BLaER1 (cell line): ENCODE data around the gene TAOK3.

ENCODE experiments used
- H3K27ac ChIP-seq: shearing (Covaris generic); formaldehyde crosslinking; 2 replicates; pipeline ENCODE4 v1.8.1; 2022
- H3K27me3 ChIP-seq: shearing (Covaris generic); formaldehyde crosslinking; 2 replicates; pipeline ENCODE4 v1.8.1; 2022
- H3K36me3 ChIP-seq: shearing (Covaris generic); formaldehyde crosslinking; 2 replicates; pipeline ENCODE4 v1.8.1; 2022
- H3K4me1 ChIP-seq: shearing (Covaris generic); formaldehyde crosslinking; 2 replicates; pipeline ENCODE4 v1.8.1; 2022
- H3K4me2 ChIP-seq: shearing (Covaris generic); formaldehyde crosslinking; 2 replicates; pipeline ENCODE4 v1.8.1; 2022
- H3K4me3 ChIP-seq: shearing (Covaris generic); formaldehyde crosslinking; 2 replicates; pipeline ENCODE4 v1.8.1; 2022
- H3K9ac ChIP-seq: shearing (Covaris generic); formaldehyde crosslinking; 2 replicates; pipeline ENCODE4 v1.8.1; 2022
- H3K9me3 ChIP-seq: shearing (Covaris generic); formaldehyde crosslinking; 2 replicates; pipeline ENCODE4 v1.8.1; 2022
- H4K20me1 ChIP-seq: shearing (Covaris generic); formaldehyde crosslinking; 2 replicates; pipeline ENCODE4 v1.8.1; 2022
- Cebpa-rat ChIP-seq: shearing (Covaris generic); IDR thresholded peaks from 2 replicates; pipeline ENCODE4 v1.8.1; 2022

The TAOK3 gene

DNA sequence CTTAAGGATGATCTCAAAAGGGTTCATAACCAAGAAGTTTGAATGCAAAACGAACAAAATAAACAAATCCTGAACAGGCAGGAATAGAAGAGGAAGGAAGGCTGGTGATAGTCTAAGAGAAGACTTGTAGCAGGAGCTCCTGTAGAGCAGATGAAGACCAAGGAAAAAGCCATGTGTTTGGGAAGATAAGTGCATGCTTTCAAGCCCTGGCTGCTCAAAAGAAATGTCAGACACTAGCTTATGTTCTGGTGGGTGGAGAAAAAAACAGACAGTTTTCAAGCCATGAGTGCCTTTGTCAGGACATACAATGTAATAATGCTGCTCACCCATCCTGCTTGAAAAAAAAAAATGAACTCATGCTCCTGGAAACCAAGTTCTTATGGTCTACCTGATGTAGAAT is 27.4 kb downstream of the TAOK3 start:
- no peak overlapping the region for H3K27ac ChIP-seq
- H3K4me3 ChIP-seq = no peak overlapping the region
- TF ChIP-seq Cebpa-rat = no peak
- H3K36me3 ChIP-seq = peaks cover 5% of the 10 kb centered on the region; the same call in 1 of the 2 replicates
- H3K27me3 ChIP-seq = no peaks in the 10 kb centered on the region
- peaks cover 40% of the 10 kb centered on the region for H3K4me1 ChIP-seq
- H4K20me1 ChIP-seq = no peaks in the 10 kb centered on the region
- H3K9me3 ChIP-seq = peaks cover 4% of the 10 kb centered on the region; the same call in 1 of the 2 replicates
- H3K9ac ChIP-seq = no peak overlapping the region
- peak overlapping the region; percentile 44 for H3K4me2 ChIP-seq

DNA sequence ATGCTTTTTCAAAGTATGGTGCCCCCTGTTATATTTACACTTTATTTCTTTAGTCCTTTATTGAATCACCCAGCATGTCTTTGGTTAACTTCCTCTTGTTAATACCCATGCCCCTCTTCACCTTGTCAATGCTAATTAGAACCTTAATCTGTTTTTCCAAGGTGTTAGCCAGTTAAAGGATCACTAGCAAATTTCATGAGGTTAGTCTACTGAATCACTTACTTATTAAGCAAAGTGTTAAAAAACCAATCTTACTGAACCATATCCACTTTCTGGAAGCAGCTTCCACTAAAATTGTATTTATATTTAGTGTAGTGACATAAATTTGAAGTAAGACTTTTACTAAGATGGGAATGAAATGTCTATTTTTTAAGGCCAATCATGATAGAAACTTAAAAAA is 27.9 kb downstream of the TAOK3 start:
- Histone ChIP-seq H3K4me2 (peak overlapping the region; percentile 44; the same call in 1 of the 2 replicates), H4K20me1 (no peaks in the 10 kb centered on the region), H3K27me3 (no peaks in the 10 kb centered on the region), H3K9ac (no peak overlapping the region), H3K27ac (no peak overlapping the region), H3K36me3 (peaks cover 5% of the 10 kb centered on the region; the same call in 1 of the 2 replicates), H3K4me1 (peaks cover 40% of the 10 kb centered on the region), H3K4me3 (no peak overlapping the region), H3K9me3 (peaks cover 4% of the 10 kb centered on the region; the same call in 1 of the 2 replicates)
- no peak for TF ChIP-seq Cebpa-rat

DNA sequence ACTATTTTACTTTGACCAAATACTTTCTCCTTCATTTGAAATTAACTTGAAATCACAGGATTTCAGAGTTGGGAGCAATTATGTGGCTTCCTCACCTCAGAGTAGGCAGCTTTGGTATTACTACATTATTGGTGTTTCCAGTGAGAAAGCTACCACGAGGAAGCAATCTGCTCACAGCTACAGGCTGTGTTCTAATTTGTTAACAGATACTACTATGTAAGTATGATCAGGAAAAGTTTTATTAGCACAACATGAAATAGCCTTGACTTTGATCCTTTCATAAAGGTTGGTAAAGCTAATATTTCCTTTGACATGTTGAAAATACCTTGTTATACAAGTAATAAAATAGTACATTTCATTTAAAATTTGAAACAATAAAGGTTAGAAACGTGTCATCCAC is 30.6 kb downstream of the TAOK3 start:
- Histone ChIP-seq H3K4me2 (no peak overlapping the region), H3K4me1 (peaks cover 25% of the 10 kb centered on the region), H3K36me3 (peaks cover 3% of the 10 kb centered on the region; the same call in 1 of the 2 replicates), H3K9me3 (no peaks in the 10 kb centered on the region), H3K4me3 (no peak overlapping the region), H4K20me1 (0 out of 2 replicates have a peak, but pooled peaks cover 3% of the 10 kb centered on the region), H3K9ac (no peak overlapping the region), H3K27me3 (no peaks in the 10 kb centered on the region), H3K27ac (no peak overlapping the region)
- TF ChIP-seq Cebpa-rat = no peak

DNA sequence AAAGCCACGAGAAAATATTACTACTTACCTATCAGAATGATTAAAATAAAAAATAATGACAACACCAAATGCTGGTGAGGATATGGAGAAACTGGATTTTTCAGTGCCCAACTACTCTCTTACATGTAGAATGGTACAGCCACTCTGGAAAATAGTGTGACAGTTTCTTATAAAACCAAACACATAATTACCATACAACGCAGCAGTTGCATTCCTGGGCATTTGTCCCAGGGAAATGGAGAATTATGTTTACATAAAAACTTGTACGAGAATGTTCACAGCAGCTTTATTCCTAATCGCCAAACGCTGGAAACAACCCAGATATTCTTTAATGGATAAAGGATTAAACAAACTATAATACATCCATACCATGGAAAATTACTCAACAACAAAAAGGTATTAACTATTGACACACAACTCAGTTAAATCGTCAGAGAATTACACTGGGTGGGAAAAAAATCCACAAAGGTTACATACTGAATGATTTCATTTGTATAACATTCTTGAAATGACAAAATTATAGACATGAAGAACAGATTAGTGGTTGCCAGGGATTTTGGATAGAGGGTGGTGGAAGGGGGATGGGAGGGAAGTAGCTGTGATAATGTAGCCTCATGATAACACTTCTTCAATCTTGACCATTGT is 35.4 kb downstream of the TAOK3 start:
- no peaks in the 10 kb centered on the region for H3K27me3 ChIP-seq
- no peaks in the 10 kb centered on the region for H3K9me3 ChIP-seq
- no peaks in the 10 kb centered on the region for H3K4me1 ChIP-seq
- no peak overlapping the region for H3K4me2 ChIP-seq
- no peak overlapping the region for H3K4me3 ChIP-seq
- 0 out of 2 replicates have a peak, but pooled peaks cover 11% of the 10 kb centered on the region for H4K20me1 ChIP-seq
- no peak overlapping the region for H3K9ac ChIP-seq
- peaks cover 10% of the 10 kb centered on the region for H3K36me3 ChIP-seq
- no peak for TF ChIP-seq Cebpa-rat
- H3K27ac ChIP-seq = no peak overlapping the region

DNA sequence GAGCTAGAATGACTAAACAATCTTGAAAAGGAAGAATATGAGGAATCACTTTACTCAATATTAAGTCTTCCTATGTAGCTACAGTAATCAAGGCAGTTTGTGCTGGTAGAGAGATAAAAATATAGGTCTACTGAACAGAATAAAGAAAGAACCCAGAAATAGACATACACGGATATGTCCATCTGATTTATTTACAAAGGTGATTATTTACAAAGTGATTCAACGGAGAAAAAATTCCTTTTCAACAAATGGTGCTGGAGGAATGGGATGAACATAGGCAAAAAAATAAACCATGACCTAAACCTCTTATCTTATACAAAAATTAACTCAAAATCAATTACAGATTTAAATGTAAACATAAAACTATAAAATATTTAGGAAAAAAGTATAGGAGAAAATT is 36.6 kb downstream of the TAOK3 start:
- peaks cover 13% of the 10 kb centered on the region for H3K36me3 ChIP-seq
- TF ChIP-seq Cebpa-rat = no peak

DNA sequence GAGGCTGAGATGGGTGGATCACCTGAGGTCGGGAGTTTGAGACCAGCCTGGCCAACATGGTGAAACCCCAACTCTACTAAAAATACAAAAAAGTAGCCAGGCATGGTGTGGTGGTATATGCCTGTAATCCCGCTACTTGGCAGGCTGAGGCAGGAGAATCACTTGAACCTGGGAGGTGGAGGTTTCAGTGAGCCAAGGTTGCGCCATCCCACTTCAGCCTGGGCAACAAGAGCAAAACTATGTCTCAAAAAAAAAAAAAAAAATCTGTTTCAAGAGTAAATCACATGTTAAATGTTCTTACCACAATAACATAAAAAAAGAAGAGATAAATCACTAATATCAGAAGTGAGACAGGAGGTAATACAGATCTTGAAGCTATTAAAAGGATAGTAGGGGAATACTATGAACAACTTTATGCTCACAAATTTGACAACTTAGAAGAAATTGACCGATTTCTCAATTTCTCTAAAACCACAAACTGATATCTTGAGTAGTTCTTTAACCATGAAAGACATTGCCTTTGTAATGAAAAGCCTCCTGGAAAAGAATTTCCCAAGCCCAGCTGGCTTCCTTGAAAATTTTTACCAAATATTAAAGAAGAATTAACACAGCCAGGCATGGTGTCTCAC is 37.7 kb downstream of the TAOK3 start:
- no peak overlapping the region for H3K27ac ChIP-seq
- no peaks in the 10 kb centered on the region for H3K27me3 ChIP-seq
- H3K9me3 ChIP-seq = no peaks in the 10 kb centered on the region; the same call in 1 of the 2 replicates
- peaks cover 13% of the 10 kb centered on the region for H3K4me1 ChIP-seq
- no peak overlapping the region for H3K9ac ChIP-seq
- no peak overlapping the region for H3K4me2 ChIP-seq
- H3K4me3 ChIP-seq = no peak overlapping the region
- 0 out of 2 replicates have a peak, but pooled peaks cover 11% of the 10 kb centered on the region for H4K20me1 ChIP-seq
- H3K36me3 ChIP-seq = peaks cover 13% of the 10 kb centered on the region
- TF ChIP-seq Cebpa-rat = no peak

More for the DNA sequence above, 36.6 kb downstream of the TAOK3 start:
- no peak overlapping the region for H3K4me2 ChIP-seq
- H3K9me3 ChIP-seq = no peaks in the 10 kb centered on the region; the same call in 1 of the 2 replicates
- H4K20me1 ChIP-seq = 0 out of 2 replicates have a peak, but pooled peaks cover 11% of the 10 kb centered on the region
- no peak overlapping the region for H3K9ac ChIP-seq
- H3K4me1 ChIP-seq = peaks cover 3% of the 10 kb centered on the region
- no peak overlapping the region for H3K4me3 ChIP-seq
- no peak overlapping the region for H3K27ac ChIP-seq
- H3K27me3 ChIP-seq = no peaks in the 10 kb centered on the region

DNA sequence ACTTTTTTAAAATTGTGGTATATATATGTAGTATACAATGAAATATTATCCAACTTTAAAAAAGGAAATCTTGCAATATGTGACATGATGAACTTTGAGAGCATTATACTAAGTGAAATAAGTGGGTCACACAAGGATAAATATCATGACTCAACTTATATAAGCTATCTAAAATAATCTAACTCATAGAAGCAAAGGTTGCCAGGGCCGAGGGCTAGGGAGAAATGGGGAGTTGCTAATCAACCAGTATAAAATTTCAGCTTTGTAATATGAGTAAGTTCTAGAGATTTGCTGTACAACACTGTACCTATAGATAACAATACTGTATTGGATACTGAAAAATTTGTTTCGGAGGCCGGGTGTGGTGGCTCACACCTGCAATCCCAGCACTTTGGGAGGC is 38.5 kb downstream of the TAOK3 start:
- Histone ChIP-seq H4K20me1 (0 out of 2 replicates have a peak, but pooled peaks cover 11% of the 10 kb centered on the region), H3K27me3 (no peaks in the 10 kb centered on the region), H3K27ac (no peak overlapping the region), H3K9ac (no peak overlapping the region), H3K4me1 (peaks cover 22% of the 10 kb centered on the region), H3K4me3 (no peak overlapping the region), H3K9me3 (no peaks in the 10 kb centered on the region; the same call in 1 of the 2 replicates), H3K36me3 (peaks cover 10% of the 10 kb centered on the region), H3K4me2 (no peak overlapping the region)
- TF ChIP-seq Cebpa-rat = no peak

DNA sequence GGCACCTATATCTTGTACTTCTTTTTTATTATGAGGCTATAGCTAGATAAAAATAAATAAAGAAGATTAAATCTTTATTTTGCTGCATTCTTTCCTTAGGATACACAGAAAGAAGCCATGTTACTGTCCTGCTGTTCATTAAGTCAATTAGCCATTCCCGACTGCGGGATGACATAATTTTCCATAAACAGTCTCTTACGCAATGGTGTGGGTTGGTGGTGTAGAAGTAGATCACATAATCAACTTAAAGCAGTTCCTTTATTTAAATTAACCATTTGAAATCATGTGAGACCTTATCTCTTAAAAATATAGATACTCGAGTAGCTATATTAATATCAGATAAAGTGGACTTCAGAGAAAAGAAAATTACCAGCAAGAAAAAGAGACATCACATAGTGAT is 40.2 kb downstream of the TAOK3 start:
- Histone ChIP-seq H3K4me3 (no peak overlapping the region), H3K9ac (no peak overlapping the region), H3K4me2 (no peak overlapping the region), H3K36me3 (peaks cover 10% of the 10 kb centered on the region), H3K27ac (no peak overlapping the region), H4K20me1 (0 out of 2 replicates have a peak, but pooled peaks cover 11% of the 10 kb centered on the region), H3K4me1 (peaks cover 36% of the 10 kb centered on the region), H3K9me3 (no peaks in the 10 kb centered on the region; the same call in 1 of the 2 replicates), H3K27me3 (no peaks in the 10 kb centered on the region)
- no peak for TF ChIP-seq Cebpa-rat

DNA sequence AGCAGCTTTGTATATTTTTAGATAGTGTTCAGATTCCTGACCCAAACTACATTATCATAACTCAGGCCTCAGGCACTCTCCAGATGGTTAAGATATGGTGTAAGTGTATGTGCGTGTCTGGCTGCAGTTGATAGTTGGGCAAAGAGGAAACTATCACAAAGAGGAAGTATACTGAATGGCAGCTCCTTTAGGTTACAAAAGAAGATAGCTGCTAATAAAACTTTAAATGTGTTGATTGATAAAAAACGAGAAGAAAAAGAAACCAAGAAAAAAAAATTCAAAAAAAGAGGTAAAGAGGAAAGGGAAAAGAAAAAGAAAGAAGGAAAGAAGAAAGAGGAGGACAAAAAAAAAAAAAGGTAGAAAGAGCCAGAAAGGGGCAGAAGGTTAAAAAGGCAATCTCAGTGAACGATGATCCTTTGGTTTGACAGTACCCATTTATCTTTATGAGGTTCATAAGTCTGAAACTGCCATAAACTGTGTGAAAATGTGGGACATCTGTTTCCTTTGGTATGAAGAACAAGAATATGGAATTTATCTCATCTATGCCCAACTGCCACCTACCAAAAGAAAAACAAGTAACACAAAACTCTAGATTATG is 42.2 kb downstream of the TAOK3 start:
- Histone ChIP-seq H3K4me2 (peak overlapping the region; percentile 49), H3K27ac (peak overlapping the region; percentile 42; the same call in 1 of the 2 replicates), H3K4me3 (no peak overlapping the region)

More for the DNA sequence above, 42.2 kb downstream of the TAOK3 start:
- H3K9me3 ChIP-seq = no peaks in the 10 kb centered on the region; the same call in 1 of the 2 replicates
- H3K4me1 ChIP-seq = peaks cover 41% of the 10 kb centered on the region
- H3K36me3 ChIP-seq = peaks cover 15% of the 10 kb centered on the region
- TF ChIP-seq Cebpa-rat = no peak
- H3K9ac ChIP-seq = no peak overlapping the region
- H3K27me3 ChIP-seq = no peaks in the 10 kb centered on the region
- no peaks in the 10 kb centered on the region for H4K20me1 ChIP-seq
